Measurements from ENCODE around the gene AP2A2. TPM values are rescaled to one million over a fixed set of nuclear protein-coding genes. Genes with fewer than 3 reads are reported as not detected.

The AP2A2 gene
- polyA plus RNA-seq, 1 donor, result 43.8 TPM

DNA sequence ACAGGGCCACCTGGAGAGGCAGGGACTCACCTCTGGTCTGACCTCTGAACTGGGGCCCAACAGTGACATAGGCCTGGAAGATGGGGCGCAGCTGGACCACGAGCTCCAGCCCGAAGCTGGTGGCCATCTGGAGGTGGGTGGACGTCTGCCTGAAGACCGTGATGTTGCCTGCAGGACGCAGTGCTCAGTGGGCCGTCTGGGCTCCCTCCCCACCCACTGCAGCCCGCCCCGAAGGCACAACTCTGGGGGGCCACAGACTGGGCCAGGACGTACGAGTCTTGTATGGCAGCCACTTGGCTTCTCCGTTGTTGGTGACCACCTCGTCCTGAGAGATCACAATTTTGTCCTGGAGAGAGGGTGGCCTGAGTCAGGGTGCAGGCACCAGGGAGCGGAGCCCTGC is 102.9 kb downstream of the AP2A2 start:
- no peak for DNase-seq (ENCODE audit: low read depth)

DNA sequence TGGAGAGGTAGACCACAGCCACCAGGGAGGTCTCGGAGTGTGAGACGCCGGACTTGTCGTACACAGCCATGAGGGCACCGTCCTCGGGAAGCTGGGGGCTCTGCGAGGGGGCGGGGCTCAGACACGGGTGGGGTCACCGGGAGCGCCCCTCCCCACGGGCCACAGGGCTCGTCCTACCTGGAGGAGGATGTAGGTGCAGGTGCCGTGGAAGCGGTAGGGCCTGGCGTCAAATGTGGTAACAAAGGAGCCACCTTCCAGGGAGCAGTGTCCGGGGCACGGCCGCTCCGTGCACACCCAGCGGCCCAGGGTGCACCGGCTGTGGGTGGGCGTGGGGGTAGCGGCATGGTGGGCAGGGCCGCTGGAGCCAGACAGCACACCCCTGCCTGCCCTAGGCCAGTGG is 103.4 kb downstream of the AP2A2 start:
- DNase-seq (ENCODE audit: low read depth), result no peak

DNA sequence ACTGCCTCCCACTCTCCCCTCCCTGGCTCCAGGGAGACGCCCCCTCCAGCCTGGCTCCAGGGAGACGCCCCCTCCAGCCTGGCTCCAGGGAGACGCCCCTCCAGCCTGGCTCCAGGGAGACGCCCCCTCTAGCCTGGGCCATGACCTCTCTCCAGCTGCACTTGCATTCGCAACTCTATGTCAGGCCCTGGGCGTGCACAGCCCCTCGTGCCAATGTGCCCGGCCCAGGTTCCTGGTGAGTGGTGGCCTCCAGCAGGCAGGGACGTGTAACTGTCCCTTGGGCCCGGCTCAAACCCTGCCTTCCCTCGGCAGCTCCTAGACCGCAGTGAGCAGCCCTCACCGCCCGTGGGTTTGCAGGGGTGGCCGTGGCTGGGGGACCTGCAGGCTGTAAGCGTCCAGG is 104.0 kb downstream of the AP2A2 start:
- no peak for DNase-seq (ENCODE audit: low read depth)

DNA sequence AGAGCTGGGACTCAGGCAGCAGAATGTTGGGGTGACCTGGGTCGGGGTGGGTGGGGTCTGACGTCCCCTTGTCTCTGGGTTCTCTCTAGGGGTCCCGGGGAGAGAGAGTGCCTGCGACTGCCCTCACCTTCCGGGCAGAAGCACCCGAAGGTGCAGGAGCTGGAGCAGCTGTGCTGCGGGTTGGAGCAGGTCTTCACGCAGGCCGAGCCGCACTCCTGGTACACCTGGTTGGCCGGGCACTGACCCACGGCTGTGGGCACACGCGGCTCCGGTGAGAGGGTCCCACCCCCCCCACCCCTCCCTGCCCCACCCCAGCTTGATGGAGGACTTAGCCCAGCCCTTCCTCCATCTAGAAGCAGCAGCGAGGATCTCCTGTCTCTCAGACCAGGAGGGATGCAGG is 104.4 kb downstream of the AP2A2 start:
- DNase-seq (ENCODE audit: low read depth), result no peak

DNA sequence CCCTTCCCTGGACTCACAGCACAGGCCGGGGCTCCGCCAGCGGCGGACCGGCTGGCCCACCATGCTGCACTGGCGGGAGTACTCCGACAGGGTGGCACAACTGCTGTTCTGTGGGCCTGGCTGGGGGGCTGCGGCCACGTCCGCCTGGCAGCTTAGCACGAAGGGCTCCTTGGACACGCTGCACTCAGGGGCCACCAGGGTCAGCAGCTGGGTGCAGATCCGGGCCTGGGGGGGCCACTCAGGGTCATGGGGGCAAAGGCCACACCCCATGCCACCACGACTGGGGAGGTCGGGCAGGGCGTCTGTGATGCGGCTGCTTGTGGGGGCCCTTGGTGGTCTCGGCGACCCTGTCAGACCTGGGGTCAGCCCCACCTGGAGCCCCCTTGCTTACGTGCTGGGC is 104.9 kb downstream of the AP2A2 start:
- DNase-seq (ENCODE audit: low read depth), result no peak

DNA sequence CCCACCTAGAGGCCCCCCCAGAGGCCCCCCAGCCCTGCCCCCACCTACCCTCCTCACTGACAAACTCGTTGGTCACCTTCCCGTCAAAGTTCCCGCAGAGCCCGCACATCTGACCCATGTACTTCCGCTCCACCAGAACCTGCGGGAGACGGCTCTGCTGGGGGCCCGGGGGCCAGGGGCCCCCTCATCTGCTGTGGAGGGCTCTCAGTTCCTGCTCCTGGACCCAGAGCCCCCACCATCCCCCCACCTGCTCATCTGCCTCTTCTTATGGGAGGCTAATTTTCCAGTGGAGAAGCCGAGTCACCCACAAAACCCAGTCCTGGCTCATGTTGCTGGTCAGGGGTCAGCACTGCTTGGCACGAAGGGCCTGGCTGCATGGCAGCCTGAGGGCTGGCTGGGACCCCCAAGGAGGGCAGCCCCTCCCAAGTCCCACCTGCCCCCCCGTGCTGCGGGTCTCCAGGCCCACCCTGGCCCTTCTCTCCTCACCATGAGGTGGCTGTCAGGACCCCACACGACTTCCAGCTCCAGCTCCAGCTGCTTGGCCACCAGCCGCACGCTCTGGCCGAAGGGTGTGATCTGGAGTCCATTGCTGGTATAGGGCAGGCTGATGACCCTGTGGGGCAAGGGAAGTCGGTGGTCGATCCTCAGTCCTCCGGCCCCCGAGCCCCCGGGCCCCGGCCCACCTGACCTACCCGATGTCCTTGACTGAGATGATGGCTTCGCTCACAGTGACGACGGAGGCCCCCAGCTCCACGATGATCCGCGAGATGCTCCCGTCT is 105.6 kb downstream of the AP2A2 start:
- DNase-seq (ENCODE audit: low read depth), result no peak

DNA sequence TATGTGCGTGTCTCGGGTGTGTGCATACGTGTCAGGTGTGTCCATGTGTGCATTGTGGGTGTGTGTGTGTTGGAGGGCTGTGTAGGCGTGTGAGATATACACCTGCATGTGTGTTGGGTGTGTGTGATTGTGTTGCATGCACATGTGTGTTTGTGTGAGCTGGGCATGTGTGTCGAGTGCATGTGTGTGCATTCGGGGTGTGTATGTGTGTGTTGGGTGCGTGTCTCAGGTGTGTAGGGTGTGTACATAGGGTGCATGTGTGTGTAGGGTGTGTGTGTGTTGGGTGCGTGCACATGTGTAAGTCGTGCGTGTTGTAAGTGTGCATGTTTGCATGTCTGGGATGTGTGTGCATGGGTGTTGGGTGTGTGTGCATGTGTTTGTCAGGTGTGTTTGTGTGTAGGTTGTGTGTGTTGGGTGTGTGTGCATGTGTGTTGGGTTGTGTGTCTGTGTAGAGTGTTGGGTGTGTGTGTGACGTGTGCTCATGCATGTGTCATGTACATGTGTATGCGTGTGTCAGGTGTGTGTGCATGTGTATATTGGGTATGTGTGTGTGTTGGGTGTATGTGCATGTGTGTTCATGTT is 106.7 kb downstream of the AP2A2 start:
- DNase-seq (ENCODE audit: low read depth), result no peak

DNA sequence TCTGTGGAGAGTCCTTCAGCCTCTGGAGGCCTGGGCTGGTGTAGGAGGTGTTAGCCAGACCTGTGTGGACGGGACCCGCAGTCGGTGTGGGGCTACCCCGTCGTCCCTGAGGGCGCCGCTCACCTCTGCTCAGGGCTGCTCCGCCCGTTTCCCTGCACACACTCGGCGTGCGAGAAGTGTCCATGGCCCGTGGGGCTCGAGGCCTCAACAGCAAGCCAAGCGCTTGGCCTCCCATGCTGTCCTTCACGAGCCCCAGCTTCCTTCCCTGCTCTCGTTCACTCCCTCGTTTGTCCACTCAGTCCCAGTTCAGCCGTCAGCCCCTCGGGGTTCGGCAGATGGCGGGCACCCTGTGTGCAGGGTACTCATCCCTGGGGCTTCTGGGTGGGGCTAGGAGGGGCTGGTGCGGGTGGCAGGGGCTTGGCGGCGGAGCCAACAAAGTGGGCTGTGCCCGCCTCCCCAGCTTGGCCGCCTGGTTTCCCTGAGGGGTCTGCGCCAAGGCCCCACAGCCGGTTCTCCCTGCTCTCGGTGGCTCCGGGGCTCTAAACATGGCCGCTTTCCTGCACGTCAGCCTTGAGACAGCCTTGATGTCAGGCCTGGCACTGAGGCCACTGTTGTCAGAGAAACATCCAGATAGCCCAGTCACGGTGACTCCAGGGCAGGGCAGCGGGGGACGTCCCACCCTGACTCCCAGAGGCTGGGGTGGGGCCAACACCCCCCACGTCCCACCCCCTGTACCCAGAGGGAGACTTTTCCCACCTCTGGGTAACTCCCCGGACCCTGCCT is 107.5 kb downstream of the AP2A2 start:
- DNase-seq (ENCODE audit: low read depth), result no peak

DNA sequence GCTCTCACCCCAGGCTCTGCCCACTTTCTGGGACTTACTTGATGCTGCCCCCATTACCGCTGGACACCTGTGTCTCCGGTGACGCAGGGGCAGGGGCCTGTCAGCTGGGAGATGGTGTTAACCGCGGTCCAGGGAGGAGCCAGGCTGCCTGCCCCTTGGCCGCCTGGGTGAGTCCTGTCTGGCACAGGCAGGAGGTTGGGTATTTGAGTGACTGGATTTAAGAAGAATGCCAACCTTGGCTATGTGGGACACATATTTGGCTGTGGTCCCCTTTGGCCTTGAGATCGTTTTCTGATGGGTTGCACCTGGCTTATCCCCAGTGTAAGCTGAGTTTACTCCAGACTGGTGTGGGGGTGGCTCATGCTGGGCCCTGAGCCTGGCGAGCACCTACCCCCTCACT is 108.3 kb downstream of the AP2A2 start:
- DNase-seq (ENCODE audit: low read depth), result no peak

DNA sequence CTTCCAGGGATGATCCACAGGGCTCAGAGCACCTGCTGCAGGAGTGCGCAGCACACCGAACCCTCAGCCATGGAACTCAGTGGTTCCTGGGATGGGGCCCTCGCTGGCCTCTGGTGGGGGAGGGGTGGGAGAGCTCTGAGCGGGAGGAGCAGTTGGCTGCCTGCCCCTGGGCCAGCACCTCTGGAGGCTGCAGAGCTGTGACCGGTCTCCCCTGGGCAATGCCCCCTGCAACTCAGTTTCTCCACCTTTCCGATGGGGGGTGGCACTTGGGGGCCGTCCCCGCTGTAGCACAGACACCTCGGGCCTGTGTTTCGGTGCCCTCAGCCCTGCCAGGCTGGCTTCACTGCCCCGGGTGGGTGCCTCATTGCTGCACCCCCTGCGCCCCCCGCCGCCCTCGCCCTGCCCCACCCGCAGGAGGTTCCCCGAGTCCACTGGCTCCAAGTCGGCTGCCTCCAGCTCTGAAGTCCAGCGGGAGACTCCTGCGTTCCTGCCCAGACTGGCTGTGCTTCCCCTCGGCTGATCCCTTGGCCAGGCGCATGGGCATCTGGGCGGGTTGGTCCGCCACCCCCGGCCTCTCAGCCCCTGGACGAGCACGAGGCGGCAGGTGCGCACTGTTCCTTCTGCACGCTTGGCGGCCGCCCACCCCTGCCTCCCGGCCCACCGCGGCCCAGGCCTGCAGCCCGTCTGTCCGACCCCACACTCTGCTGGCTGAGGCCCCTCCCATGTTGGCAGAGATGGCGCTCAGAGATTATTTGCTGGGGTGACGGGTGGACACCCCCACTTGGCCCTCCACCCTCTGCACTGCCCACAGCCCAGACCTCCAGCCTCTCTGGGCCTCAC is 109.0 kb downstream of the AP2A2 start:
- no peak for DNase-seq (ENCODE audit: low read depth)

DNA sequence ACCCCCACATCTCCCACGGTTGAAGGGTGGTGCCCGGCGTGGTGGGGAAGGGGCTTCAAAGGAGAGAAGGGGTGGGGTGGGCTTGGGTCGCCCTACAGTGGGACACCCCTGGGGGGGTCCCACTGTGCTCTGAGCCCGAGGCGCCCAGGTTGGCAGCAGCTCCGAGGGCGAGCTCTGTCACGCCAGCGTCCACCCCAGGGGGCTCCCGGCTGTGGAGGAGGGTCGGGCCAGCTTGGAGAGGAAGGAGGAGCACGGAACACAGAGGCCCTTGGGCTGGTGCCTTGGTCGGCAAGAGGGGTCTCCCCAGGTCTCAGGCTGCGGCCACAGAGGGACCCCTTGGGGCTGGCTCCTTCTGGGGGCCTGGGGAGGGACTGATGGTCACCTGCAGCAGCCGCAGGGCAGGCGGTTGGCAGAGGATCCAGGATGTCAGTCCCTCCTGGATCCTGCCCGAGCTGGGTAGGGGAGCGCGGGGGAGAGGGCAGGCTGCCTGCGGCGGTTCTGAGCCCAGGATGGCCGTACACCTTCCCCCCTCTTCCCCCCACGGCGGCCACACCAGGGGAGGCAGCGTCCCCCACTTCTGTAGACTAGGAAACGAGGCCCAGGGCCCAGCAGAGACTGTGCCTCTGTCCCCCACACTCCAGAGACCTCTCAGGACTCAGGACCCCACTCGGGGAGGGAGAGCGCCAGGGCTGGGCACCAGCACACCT is 110.1 kb downstream of the AP2A2 start:
- no peak for DNase-seq (ENCODE audit: low read depth)

DNA sequence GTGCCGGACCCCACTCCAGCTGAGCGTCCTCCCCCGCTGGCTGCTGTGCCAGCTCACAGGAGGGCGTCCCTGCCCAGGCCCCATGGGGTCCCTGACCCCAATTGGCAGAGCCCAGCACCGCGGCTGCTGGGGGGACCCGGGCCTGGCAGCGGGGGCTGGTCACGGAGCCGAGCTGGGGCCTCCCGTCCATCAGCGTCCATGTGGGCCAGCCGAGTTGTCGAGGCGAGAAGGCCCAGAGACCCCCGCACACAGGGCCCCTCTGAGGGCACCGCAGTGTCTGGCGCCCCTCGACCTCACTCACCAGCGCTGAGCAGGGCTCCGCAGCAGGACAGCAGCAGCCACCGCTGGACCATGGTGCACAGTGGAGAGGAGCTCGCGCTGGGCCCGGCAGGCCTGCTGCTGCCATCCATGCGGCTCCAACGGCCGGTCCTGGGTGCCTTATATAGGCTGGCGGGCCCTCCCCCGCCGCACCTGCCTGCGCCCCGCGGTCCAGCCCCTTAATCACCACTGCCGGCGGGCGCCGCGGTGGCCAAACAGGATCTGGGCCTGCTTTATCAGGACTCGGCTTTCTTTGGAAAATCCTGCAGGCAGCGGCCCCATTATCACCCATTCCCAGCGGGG is 110.7 kb downstream of the AP2A2 start, which contains the start of gene MUC6:
Gene MUC6, minus strand, starts transcription at position 416 of the 621 bp plus-strand sequence. Its CDS starts 63 bp downstream, at position 353.
- no peak for DNase-seq (ENCODE audit: low read depth)

DNA sequence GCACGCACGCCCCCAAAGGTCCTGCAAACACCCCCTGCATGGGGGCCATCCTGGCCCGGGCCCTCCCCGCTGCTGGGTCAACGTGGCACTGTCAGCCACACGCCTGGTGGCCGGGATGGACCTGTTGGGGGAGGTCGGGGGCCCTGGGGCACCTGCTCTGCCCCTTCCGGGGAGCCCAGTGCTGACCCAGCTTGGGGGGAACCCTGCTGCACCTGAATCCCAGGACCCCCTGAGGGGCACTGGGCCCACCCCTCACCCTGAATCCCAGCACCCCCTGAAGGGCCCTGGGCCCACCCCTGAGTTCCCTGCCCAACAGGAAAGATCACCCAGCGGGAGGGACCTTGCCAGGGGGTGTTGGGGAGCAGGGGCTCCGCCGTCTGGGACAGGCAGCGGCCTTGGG is 111.3 kb downstream of the AP2A2 start:
- DNase-seq (ENCODE audit: low read depth), result no peak

DNA sequence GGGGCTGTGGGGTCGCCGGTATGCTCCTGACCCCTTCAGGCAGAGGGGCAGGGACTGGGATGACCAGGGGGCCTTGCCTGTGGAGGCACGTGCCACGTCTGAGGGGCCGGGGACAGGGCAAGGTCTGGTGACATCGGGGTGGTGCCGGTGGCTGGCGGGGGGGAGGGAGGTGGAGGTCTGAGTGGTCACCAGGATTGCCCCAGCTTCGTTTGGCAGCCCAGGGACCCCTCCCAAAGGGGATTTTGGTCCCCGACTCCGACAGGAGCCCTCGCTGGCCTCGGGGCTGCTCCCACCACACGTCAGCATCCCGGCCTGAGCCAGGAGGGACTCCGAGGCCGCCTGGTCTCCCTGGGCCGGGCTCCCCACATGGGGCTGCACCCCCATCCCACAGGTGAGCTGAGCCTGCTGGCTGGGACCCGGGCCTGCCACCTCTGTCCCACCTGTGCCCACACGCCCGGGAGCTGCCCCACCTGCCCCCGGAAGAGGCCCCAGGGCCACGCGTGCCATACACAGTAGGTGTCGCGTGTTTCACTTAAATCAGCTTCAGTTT is 111.9 kb downstream of the AP2A2 start:
- no peak for DNase-seq (ENCODE audit: low read depth)

DNA sequence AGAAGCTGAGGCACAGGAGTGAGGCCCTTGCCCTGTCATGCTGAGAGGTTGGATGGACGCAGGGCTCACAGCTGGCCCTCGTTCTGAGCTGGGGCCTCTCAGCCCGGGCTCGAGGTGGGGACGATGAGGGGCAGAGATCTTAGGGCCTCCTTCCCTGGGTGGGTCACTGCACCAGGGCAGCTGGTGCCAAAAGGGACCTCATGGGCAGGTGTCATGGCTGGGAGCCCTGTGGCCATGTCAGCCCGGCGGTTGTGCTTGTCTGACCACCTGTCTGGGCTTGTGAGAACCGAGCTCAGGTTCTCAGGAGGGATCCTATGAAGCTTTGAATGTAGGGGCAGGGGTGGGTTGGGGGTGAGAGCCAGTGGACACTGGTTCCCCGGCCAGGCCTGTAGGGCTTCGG is 112.7 kb downstream of the AP2A2 start:
- DNase-seq (ENCODE audit: low read depth), result no peak

DNA sequence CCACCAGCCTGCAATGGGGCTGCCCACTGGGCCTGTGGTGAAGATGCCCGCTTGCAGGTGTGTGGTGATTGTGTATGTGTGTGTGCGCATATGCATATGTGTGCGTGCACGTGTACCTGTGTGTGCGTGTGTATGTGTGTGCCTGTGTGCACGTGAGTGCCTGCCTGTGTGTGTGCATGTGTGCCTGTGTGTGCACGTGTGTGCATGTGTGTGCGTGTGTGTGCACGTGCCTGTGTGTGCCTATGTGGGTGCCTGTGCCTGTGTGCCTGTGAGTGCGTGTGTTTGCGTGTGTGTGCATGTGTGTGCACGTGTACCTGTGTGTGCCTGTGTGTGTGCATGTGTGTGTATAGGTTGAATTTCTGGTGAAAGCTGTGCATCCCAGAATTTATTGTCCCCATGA is 113.3 kb downstream of the AP2A2 start:
- no peak for DNase-seq (ENCODE audit: low read depth)

DNA sequence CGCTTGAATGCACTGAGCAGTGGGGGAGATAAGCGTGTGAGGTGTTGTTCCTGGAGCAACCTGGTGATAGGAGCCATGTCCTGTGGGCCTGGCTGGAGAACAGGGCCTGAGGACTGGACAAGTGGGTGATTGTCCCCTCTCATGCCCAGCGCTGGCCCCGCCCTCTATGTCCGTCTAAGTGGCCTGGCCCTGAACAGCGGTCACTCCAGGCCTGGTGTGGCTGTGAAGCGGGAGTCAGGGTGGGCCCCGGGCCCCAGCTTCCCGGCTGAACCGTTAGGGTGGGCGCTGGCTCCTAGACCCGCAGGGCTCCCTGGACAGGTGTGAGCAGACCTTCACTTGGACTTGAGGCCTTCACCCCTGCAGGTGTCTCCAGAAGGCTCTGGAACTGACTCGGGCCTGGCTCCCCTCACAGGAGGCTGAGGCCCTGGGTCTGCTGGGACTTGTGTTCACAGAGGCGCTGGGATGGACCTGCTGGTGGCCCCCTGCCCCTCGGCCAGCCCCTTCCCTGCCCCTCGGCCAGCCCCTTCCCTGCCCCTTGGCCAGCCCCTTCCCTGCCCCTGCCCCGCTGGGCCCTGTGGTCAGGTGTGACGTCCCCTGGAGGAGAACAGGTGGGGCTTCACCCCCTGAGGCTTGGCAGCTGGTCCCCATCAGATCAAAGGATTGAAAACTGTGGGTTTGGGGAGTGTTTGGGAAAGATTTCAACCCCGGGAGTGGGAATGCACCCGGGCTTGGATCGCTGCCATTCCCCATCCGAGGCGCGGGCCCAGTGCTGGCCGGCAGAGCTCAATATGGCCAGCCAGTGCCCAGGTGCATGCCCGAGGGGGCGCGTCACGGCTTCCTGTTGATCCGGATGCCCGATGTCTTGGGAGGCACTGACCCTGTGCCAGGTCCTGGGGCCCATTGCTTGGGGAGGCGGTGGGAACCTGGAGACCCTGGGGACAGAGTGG is 114.1 kb downstream of the AP2A2 start:
- DNase-seq (ENCODE audit: low read depth), result no peak

DNA sequence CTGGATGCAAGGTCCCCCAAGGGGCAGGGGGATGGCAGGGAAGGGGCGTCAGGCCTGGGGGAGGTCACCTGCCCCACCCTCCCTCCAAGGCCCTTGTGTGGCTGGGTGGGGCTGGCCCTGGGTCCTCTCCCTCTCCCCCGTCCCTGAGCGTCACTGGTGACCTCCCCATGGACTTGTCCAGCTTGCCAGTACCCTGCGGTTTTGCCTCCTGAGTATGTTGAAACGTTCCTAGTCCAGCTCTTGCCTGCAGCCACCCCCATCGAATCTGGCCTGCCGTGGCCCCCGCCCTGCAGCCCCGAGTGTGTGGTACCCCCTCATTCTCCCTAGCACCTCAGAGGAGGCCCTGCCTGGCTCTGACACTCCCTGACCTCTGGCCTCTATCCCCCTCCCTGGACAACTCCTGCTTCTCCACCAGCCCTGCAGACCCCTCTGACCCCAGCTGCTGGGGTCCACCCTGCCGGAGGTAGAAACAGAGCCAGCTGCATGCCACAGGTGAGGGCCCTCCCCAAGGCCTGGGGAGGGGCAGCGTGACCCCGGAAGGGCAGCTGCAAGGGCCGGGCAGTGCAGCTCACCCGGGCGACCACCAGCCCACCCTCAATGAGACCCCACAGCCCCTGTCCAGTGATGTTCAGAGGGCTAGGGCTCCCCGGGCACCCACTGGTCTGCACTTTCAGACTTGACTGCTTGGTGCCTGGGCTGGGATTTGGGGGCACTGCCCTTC is 114.9 kb downstream of the AP2A2 start:
- DNase-seq (ENCODE audit: low read depth), result no peak

DNA sequence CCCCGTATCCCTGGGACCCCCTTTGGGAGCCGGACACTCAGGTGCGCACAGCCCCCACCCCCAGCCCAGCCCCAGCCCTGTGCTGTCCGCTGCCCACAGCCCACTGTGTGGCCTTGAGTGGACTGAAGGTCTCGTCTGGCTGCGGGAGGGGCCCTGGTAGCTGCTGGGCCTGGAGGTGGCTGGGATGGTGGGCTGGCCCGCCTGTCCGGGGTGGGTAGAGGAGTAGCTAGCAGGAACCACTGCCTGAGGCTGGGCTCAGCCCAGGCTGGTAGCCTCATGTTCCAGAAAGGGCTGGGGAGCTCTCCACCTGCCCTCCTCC is 115.4 kb downstream of the AP2A2 start:
- no peak for DNase-seq (ENCODE audit: low read depth)
